ENCODE results near the gene MTHFS. TPM values are rescaled to one million over a fixed set of nuclear protein-coding genes. Genes with fewer than 3 reads are reported as not detected.

The MTHFS gene
- total RNA-seq (2022; extraction: Qiagen RNA extraction; ENCODE audit: low read depth), result 78.0 to 102 TPM (median 84.1 TPM) in 5 replicates

GRCh38 chr15:79896634-79897379 lies at the start of gene MTHFS:
MTHFS (minus strand) TSS chr15:79897014; CDS start chr15:79896988, 26 bp downstream.

Other genes with a start within 250 kb of the MTHFS start
- 16.7 to 27.1 TPM (median 19.4 TPM) in 5 replicates for gene BCL2A1, start 74.2 kb upstream of the MTHFS start, total RNA-seq (2022; extraction: Qiagen RNA extraction; ENCODE audit: low read depth)
- 108 to 130 TPM (median 122 TPM) in 5 replicates for gene ZFAND6, start 162.7 kb upstream of the MTHFS start, total RNA-seq (2022; extraction: Qiagen RNA extraction; ENCODE audit: low read depth)

Data from A549 treated with DMSO at 1 μM for 4 hours (cell line).